Astrocyte (in vitro differentiated cells and primary cell): ENCODE results near the gene SECISBP2L. TPM values are rescaled to one million over a fixed set of nuclear protein-coding genes. Genes with fewer than 3 reads are reported as not detected.

Experiments
- DNase-seq: peaks from one replicate; pipeline ENCODE4 v3.0.0-alpha.2; 2010; ENCODE audit warnings: low read depth
- FAIRE-seq: peaks from 2 replicates; lab custom pipeline; 2011; peaks lifted over from hg19 to GRCh38; lab: Jason Lieb, UNC
- H2AFZ ChIP-seq: 2 replicates; pipeline ENCODE4 v1.6.0; 2012; ENCODE audit warnings: low read depth, low read length, inconsistent platforms
- H3K27ac ChIP-seq: 2 replicates; pipeline ENCODE4 v1.5.1; 2011; ENCODE audit warnings: low read depth, low read length, inconsistent platforms
- H3K27me3 ChIP-seq: 2 replicates; pipeline ENCODE4 v1.6.0; 2011; ENCODE audit warnings: low read length, inconsistent platforms; ENCODE audit not compliant: insufficient read depth
- H3K36me3 ChIP-seq: 2 replicates; pipeline ENCODE4 v1.5.1; 2011; ENCODE audit warnings: low read length, inconsistent platforms; ENCODE audit not compliant: insufficient read depth
- H3K4me1 ChIP-seq: 2 replicates; pipeline ENCODE4 v1.5.1; 2011; ENCODE audit warnings: low read length, inconsistent platforms; ENCODE audit not compliant: insufficient read depth
- H3K4me2 ChIP-seq: 2 replicates; pipeline ENCODE4 v1.6.0; 2012; ENCODE audit warnings: low read length, inconsistent platforms
- H3K4me3 ChIP-seq: 2 replicates; pipeline ENCODE4 v1.5.1; 2011; ENCODE audit warnings: low read depth, mild to moderate bottlenecking, low read length, inconsistent platforms; ENCODE audit not compliant: insufficient read depth
- H3K79me2 ChIP-seq: 2 replicates; pipeline ENCODE4 v1.6.0; 2012; ENCODE audit warnings: mild to moderate bottlenecking, low read length, inconsistent platforms; ENCODE audit not compliant: insufficient read depth
- H3K9ac ChIP-seq: 2 replicates; pipeline ENCODE4 v1.6.0; 2012; ENCODE audit warnings: mild to moderate bottlenecking, low read length, inconsistent platforms
- H3K9me3 ChIP-seq: 2 replicates; pipeline ENCODE4 v1.5.1; 2012; ENCODE audit warnings: low read depth, mild to moderate bottlenecking, low read length, inconsistent platforms; ENCODE audit not compliant: insufficient read depth
- H4K20me1 ChIP-seq: 2 replicates; pipeline ENCODE4 v1.6.0; 2012; ENCODE audit warnings: low read length, inconsistent platforms; ENCODE audit not compliant: insufficient read depth
- H3K27ac Mint-ChIP-seq: one replicate; pipeline ENCODE4 v1.8.0; 2021; ENCODE audit warnings: mild to moderate bottlenecking, mixed read lengths; ENCODE audit not compliant: unreplicated experiment
- H3K27me3 Mint-ChIP-seq: one replicate; pipeline ENCODE4 v1.8.0; 2021; ENCODE audit warnings: low read depth, mixed read lengths; ENCODE audit not compliant: unreplicated experiment
- H3K36me3 Mint-ChIP-seq: one replicate; pipeline ENCODE4 v1.8.0; 2021; ENCODE audit warnings: low read depth, mixed read lengths; ENCODE audit not compliant: unreplicated experiment
- H3K4me1 Mint-ChIP-seq: one replicate; pipeline ENCODE4 v1.8.0; 2021; ENCODE audit warnings: low read depth, mixed read lengths; ENCODE audit not compliant: unreplicated experiment
- H3K4me3 Mint-ChIP-seq: one replicate; pipeline ENCODE4 v1.8.0; 2021; ENCODE audit warnings: mild to moderate bottlenecking, moderate library complexity, mixed read lengths; ENCODE audit not compliant: unreplicated experiment
- H3K9me3 Mint-ChIP-seq: one replicate; pipeline ENCODE4 v1.8.0; 2021; ENCODE audit warnings: mild to moderate bottlenecking, mixed read lengths; ENCODE audit not compliant: unreplicated experiment
- CTCF ChIP-seq: IDR thresholded peaks from 2 replicates; pipeline ENCODE4 v1.5.1; 2011; ENCODE audit warnings: low read depth, mild to moderate bottlenecking, inconsistent platforms, low read length, moderate library complexity; ENCODE audit not compliant: insufficient read depth
- EZH2 ChIP-seq: IDR thresholded peaks from 2 replicates; pipeline ENCODE4 v1.6.1; 2012; ENCODE audit warnings: mild to moderate bottlenecking, low read length, inconsistent platforms; ENCODE audit not compliant: insufficient read depth
- total RNA-seq: library from RNA; stranded (reverse); gene quantifications from 2 replicates; pipeline ENCODE4 v1.2.1, GENCODE V29; 2021

Gene SECISBP2L
- total RNA-seq, 1 donor from 2014 or later = 52.5 TPM

GRCh38 chr15:49066372-49066771, 20.1 kb upstream of the SECISBP2L start:
- no peak overlapping the region for H3K9ac ChIP-seq
- no peak overlapping the region for H3K4me3 ChIP-seq
- Mint-ChIP-seq H3K36me3 (peaks cover 5% of the 10 kb centered on the region), H3K4me1 (peaks cover under 1% of the 10 kb centered on the region), H3K4me3 (no peak overlapping the region), H3K27me3 (peaks cover 6% of the 10 kb centered on the region), H3K9me3 (peaks cover 7% of the 10 kb centered on the region), H3K27ac (no peak overlapping the region)
- DNase-seq (no peak), FAIRE-seq (no peak)
- no peak overlapping the region for H2AFZ ChIP-seq
- H3K27me3 ChIP-seq = no peaks in the 10 kb centered on the region
- no peaks in the 10 kb centered on the region for H4K20me1 ChIP-seq
- no peaks in the 10 kb centered on the region for H3K79me2 ChIP-seq
- H3K27ac ChIP-seq = no peak overlapping the region
- no peak overlapping the region for H3K4me2 ChIP-seq
- H3K9me3 ChIP-seq = no peaks in the 10 kb centered on the region
- H3K36me3 ChIP-seq = no peaks in the 10 kb centered on the region
- no peaks in the 10 kb centered on the region for H3K4me1 ChIP-seq
- TF ChIP-seq CTCF = no peak
- no peak for TF ChIP-seq EZH2

GRCh38 chr15:49064884-49065283, 18.6 kb upstream of the SECISBP2L start:
- H3K79me2 ChIP-seq = no peaks in the 10 kb centered on the region
- Mint-ChIP-seq H3K4me3 (no peak overlapping the region), H3K27me3 (no peaks in the 10 kb centered on the region), H3K9me3 (peaks cover 3% of the 10 kb centered on the region), H3K36me3 (peaks cover 5% of the 10 kb centered on the region), H3K4me1 (peaks cover 12% of the 10 kb centered on the region), H3K27ac (no peak overlapping the region)
- no peak overlapping the region for H2AFZ ChIP-seq
- H3K27me3 ChIP-seq = no peaks in the 10 kb centered on the region
- no peaks in the 10 kb centered on the region for H3K9me3 ChIP-seq
- H3K36me3 ChIP-seq = no peaks in the 10 kb centered on the region
- H3K27ac ChIP-seq = no peak overlapping the region
- no peak overlapping the region for H3K9ac ChIP-seq
- TF ChIP-seq CTCF = no peak
- TF ChIP-seq EZH2 = no peak
- DNase-seq = no peak
- no peak overlapping the region for H3K4me2 ChIP-seq
- no peaks in the 10 kb centered on the region for H3K4me1 ChIP-seq
- FAIRE-seq = no peak
- no peak overlapping the region for H3K4me3 ChIP-seq
- no peaks in the 10 kb centered on the region for H4K20me1 ChIP-seq

GRCh38 chr15:49064281-49064653, 18.0 kb upstream of the SECISBP2L start:
- H3K4me1 Mint-ChIP-seq = peaks cover 12% of the 10 kb centered on the region
- no peaks in the 10 kb centered on the region for H3K36me3 ChIP-seq
- no peak overlapping the region for H2AFZ ChIP-seq
- no peak overlapping the region for H3K4me3 ChIP-seq
- no peak overlapping the region for H3K9ac ChIP-seq
- FAIRE-seq (no peak), DNase-seq (no peak)
- TF ChIP-seq EZH2 = no peak
- TF ChIP-seq CTCF = no peak
- peaks cover 5% of the 10 kb centered on the region for H3K36me3 Mint-ChIP-seq
- H3K27me3 ChIP-seq = no peaks in the 10 kb centered on the region
- no peak overlapping the region for H3K4me3 Mint-ChIP-seq
- no peaks in the 10 kb centered on the region for H3K9me3 ChIP-seq
- no peaks in the 10 kb centered on the region for H3K4me1 ChIP-seq
- peaks cover 2% of the 10 kb centered on the region for H3K9me3 Mint-ChIP-seq
- no peaks in the 10 kb centered on the region for H3K79me2 ChIP-seq
- H3K27me3 Mint-ChIP-seq = no peaks in the 10 kb centered on the region
- H3K4me2 ChIP-seq = no peak overlapping the region
- H3K27ac Mint-ChIP-seq = no peak overlapping the region
- no peak overlapping the region for H3K27ac ChIP-seq
- no peaks in the 10 kb centered on the region for H4K20me1 ChIP-seq
